Mucosa of rectum (tissue), 2 donors: ENCODE data around the gene TGOLN2.
A peak's percentile ranks its signal among the peaks of the same experiment; 100 is the strongest.
"Not testable (repeated sequence)": the region's sequence is repeated elsewhere in the genome, so short reads cannot be mapped to it uniquely, and the experiment has no call there.

Experiments used
- H3K27ac ChIP-seq, 2 donors: one replicate each; pipeline ENCODE4 v1.7.0; 2013; ENCODE audit warnings: inconsistent platforms in 2 of 2, low read depth in 2 of 2, low read length in 2 of 2
- H3K27me3 ChIP-seq, 2 donors: one replicate each; pipeline ENCODE4 v1.7.0; 2013; ENCODE audit warnings: low read length in 2 of 2; ENCODE audit not compliant: control insufficient read depth in 2 of 2, insufficient read depth in 2 of 2
- H3K36me3 ChIP-seq, 2 donors: one replicate each; pipeline ENCODE4 v1.7.0; 2013; ENCODE audit warnings: low read length in 2 of 2; ENCODE audit not compliant: control insufficient read depth in 2 of 2, insufficient read depth in 2 of 2
- H3K4me1 ChIP-seq, 2 donors: one replicate each; pipeline ENCODE4 v1.7.0; 2013; ENCODE audit warnings: low read length in 2 of 2, mild to moderate bottlenecking in 1 of 2; ENCODE audit not compliant: control insufficient read depth in 2 of 2, insufficient read depth in 2 of 2
- H3K4me3 ChIP-seq, 2 donors: one replicate each; pipeline ENCODE4 v1.7.0; 2013; ENCODE audit warnings: low read length in 2 of 2
- H3K9ac ChIP-seq, 2 donors: one replicate each; pipeline ENCODE4 v1.7.0; 2013; ENCODE audit warnings: low read length in 2 of 2, low read depth in 1 of 2, mild to moderate bottlenecking in 1 of 2
- H3K9me3 ChIP-seq, 2 donors: one replicate each; pipeline ENCODE4 v1.7.0; 2013; ENCODE audit warnings: low read length in 2 of 2; ENCODE audit not compliant: control insufficient read depth in 2 of 2
- donor health status: healthy.
- donor health status: Normal muscosa, but diverticular disease.

Gene TGOLN2

DNA sequence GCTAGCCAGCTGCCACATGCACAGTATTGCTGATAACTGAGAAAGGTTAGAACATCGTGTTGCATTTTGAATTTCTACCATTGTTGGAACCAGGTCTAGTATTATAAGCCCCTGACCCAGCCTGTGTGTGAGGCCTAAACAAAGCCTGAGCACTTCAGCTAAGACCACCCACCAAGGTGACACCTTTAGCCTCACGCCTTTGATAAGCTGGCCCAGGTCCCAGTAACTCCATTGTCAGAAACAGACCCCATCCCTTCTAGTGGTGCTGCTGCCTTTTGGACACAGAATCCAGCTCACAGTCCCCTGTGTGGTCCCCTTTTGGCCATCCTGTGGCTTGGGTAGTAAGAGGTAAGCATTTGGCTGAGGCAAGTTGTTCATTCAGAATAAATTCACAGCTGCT is 28.4 kb upstream of the TGOLN2 start:
- Histone ChIP-seq H3K4me1 (peaks cover 13 to 16% of the 10 kb centered on the region in 2 donors), H3K9ac (no peak overlapping the region), H3K36me3 (peaks cover 17 to 18% of the 10 kb centered on the region in 2 donors)

DNA sequence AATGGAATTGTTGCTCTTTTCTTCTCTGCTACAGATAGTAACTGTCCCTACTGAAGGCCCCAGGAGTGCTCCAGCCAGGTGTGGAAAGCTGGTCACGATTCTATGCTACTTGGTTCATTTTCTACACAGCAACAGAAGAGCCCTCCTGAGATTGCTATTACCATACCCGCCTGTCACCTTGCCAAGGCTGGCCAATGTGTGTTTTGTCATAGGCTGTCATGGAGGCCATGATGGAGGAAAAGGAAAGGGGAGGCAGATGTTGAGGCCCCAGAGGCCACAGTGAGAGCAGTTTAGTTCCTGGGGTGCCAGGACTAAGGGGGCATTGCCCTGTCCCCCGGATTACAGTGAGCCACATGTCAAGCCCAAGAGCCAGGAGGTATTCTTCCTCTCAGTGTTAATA is 27.7 kb upstream of the TGOLN2 start:
- peak overlapping the region; percentile 94 for H3K9ac ChIP-seq
- H3K27ac ChIP-seq = peak overlapping the region in 1 of 2 donors; percentile 96
- peaks cover 13 to 16% of the 10 kb centered on the region in 2 donors for H3K4me1 ChIP-seq
- peaks cover 23 to 25% of the 10 kb centered on the region in 2 donors for H3K36me3 ChIP-seq
- no peaks in the 10 kb centered on the region for H3K9me3 ChIP-seq
- H3K27me3 ChIP-seq = no peaks in the 10 kb centered on the region
- H3K4me3 ChIP-seq = peak overlapping the region; percentile 97 to 100

More for the DNA sequence above, 28.4 kb upstream of the TGOLN2 start:
- Histone ChIP-seq H3K27ac (no peak overlapping the region), H3K4me3 (no peak overlapping the region), H3K9me3 (no peaks in the 10 kb centered on the region), H3K27me3 (no peaks in the 10 kb centered on the region)

GRCh38 chr2:85355073-85355410 is 27.3 kb upstream of the TGOLN2 start:
- peak overlapping the region; percentile 97 to 100 for H3K4me3 ChIP-seq
- H3K9me3 ChIP-seq = no peaks in the 10 kb centered on the region
- H3K9ac ChIP-seq = peak overlapping the region; percentile 94
- no peaks in the 10 kb centered on the region for H3K27me3 ChIP-seq
- H3K36me3 ChIP-seq = peaks cover 27 to 30% of the 10 kb centered on the region in 2 donors
- peaks cover 13 to 16% of the 10 kb centered on the region in 2 donors for H3K4me1 ChIP-seq
- H3K27ac ChIP-seq = peak overlapping the region; percentile 79 to 96

DNA sequence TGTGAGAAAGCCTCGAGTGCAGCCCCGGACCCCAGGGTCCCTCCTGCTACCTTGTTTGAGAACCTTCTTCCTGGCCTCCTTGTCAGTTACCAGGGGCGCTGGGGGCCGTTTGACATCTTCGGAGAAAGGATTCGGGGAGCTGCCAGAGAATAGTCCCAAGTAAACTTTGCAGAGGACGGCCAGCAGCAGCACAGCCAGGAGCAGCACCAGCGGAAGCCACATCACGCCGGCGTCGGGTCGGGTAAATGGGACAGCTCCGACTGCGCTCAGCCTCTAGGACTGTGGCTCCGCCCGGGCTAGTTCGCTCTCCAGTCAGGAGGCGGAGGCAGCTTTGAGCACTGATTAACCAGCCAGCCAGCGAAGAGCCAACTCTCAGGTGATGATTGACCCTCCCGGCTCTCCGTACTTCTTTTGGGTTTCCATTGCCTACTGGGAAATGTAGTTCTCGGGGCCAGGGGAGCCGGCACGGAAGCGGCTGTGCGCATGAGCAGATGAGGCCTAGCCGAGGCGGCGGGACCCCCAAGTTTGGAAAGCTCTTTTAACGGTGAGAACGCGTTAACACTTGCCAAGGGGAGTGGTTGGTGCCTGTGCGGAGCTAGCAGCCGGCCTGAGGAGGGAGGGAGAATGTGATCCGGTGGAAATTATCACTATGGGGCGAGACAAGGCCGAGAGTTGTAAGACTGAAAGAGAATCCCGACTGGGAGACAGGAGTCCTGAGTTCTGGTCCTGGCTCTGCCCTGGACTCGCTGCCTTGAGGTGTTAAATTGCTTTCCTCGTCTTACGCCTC is 26.7 kb upstream of the TGOLN2 start, which contains the start of the genes ELMOD3 and RETSAT:
TSS of gene ELMOD3 (plus strand) at position 484 of the 787 bp plus-strand sequence. CDS start 2,430 bp downstream, outside the sequence.
TSS of gene RETSAT (minus strand) at position 243 of the 787 bp plus-strand sequence. CDS start at position 222, 21 bp downstream.
- Histone ChIP-seq H3K9me3 (no peaks in the 10 kb centered on the region), H3K36me3 (peaks cover 30 to 35% of the 10 kb centered on the region in 2 donors), H3K27me3 (no peaks in the 10 kb centered on the region), H3K4me1 (peaks cover 13 to 16% of the 10 kb centered on the region in 2 donors), H3K9ac (peak within 1 kb of the TSS; percentile 94 to 96), H3K4me3 (peak within 1 kb of the TSS; percentile 97 to 100), H3K27ac (peak within 1 kb of the TSS; percentile 92 to 96)

DNA sequence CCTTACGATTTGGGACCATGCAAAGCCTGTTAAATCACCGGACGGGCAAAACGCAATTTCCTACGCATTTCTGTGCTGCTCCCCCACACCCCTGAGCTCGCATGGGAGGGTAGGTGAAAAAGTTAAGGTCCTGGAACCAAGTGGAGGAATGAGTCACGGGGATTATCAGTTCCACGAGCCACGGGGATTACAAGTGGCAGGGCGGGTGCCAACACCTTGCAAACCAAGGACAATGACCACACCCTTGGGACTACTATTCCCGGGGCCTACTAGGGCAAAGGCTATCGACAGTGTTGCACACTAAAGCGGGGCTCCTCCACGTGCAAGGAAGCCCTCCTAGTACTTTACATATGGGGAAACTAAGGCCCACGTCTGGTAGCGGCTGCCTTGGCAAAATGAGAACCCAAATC is 26.1 kb upstream of the TGOLN2 start:
- H3K4me3 ChIP-seq = peak overlapping the region; percentile 97 to 100
- peaks cover 13 to 16% of the 10 kb centered on the region in 2 donors for H3K4me1 ChIP-seq
- H3K9me3 ChIP-seq = no peaks in the 10 kb centered on the region
- H3K36me3 ChIP-seq = peaks cover 36 to 40% of the 10 kb centered on the region in 2 donors
- H3K27me3 ChIP-seq = no peaks in the 10 kb centered on the region
- peak overlapping the region; percentile 92 to 96 for H3K27ac ChIP-seq
- H3K9ac ChIP-seq = peak overlapping the region; percentile 94 to 96

DNA sequence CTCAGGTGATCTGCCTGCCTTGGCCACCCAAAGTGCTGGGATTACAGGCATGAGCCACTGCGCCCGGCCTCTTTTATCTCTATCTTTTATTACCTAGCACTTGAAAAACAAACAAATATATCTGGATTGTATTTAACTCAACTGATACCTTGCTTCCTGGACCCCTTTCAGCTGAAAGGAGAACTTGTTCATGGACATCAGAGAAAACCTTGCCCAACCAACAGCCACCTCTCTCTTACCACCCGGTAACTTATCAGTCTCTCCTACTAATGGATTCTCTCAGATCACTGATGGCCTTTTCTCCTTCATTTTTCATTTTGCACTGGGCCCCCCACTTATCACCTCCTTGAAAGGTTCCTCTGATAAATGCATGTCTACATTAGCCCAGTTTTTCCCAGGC is 19.8 kb upstream of the TGOLN2 start:
- H3K36me3 ChIP-seq = peaks cover 64 to 72% of the 10 kb centered on the region in 2 donors

DNA sequence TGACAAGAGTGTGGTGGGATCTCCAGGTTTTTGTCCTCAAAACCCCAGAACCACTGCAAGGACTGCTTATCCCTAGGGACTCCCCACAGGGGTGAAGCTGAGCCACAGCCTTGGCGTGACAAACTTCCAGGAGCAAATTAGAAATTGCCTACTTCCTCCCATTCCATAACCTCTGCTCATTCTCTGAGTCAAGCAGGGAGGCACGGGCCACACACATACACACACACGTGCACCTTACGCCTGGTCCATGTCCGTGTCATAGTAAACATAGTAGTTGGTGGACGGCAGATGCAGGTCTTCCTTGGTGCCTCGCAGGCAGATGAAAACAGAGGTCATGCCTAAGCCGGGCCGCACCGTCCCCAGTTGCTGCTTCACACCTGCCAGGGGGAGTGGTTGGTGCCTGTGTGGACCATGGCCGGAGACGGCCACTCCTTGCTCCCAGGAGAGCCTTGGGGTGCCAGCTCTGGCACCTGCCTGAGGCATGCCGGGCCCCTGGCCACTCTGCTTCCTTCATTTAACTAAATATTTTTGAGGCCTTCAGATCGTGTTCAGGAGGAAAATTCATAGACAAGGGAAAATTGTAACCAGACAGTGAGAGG is 16.7 kb upstream of the TGOLN2 start:
- peaks cover 42 to 56% of the 10 kb centered on the region in 2 donors for H3K36me3 ChIP-seq
- H3K9me3 ChIP-seq = no peaks in the 10 kb centered on the region
- H3K9ac ChIP-seq = no peak overlapping the region
- no peak overlapping the region for H3K4me3 ChIP-seq
- H3K4me1 ChIP-seq = no peaks in the 10 kb centered on the region
- H3K27ac ChIP-seq = no peak overlapping the region
- no peaks in the 10 kb centered on the region for H3K27me3 ChIP-seq

More for the DNA sequence above, 19.8 kb upstream of the TGOLN2 start:
- no peaks in the 10 kb centered on the region for H3K9me3 ChIP-seq
- no peak overlapping the region for H3K4me3 ChIP-seq
- no peak overlapping the region for H3K9ac ChIP-seq
- no peak overlapping the region for H3K27ac ChIP-seq
- peaks cover 0 to under 1% of the 10 kb centered on the region in 2 donors for H3K4me1 ChIP-seq
- H3K27me3 ChIP-seq = no peaks in the 10 kb centered on the region

DNA sequence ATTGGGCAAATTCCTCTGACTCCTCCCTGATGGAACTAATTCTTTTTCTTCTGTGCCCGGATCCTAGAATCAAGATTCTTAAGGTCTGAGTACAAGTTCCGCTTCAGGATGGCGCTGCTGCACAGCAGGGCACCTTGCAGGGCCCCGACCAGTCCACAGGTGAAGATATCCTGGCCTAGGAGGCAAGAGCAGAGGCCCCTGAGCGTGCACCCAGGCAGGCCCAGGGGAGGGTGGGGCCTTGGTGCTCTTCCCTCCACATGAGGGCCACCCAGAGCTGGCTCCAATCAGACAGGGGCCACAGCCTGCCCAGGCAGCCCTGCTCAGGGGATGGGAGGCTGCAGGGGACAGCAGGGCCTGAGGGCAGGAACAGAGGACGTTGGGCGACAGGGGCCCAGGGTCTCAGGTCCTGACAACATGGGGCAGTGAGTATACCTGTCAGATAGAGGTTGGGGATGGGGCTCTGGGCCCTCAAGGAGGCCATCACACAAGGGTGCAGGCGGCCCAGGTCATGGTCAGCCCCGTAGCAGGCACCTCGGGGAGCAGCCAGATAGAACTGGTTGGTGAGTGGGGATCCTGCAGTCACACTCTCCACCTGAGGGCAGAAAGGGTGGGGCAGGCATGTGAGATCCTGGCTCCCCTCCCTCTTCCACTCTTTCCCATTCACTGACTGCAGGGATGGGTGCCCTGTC is 15.6 kb upstream of the TGOLN2 start:
- H3K4me1 ChIP-seq, H3K4me3 ChIP-seq, H3K27ac ChIP-seq, H3K27me3 ChIP-seq, H3K9me3 ChIP-seq, H3K9ac ChIP-seq: not testable (repeated sequence)
- peaks cover 37 to 50% of the 10 kb centered on the region in 2 donors for H3K36me3 ChIP-seq

GRCh38 chr2:85342156-85342555 is 14.4 kb upstream of the TGOLN2 start:
- Histone ChIP-seq H3K27ac (no peak overlapping the region), H3K36me3 (peaks cover 37 to 43% of the 10 kb centered on the region in 2 donors), H3K4me1 (no peaks in the 10 kb centered on the region), H3K27me3 (no peaks in the 10 kb centered on the region), H3K9ac (no peak overlapping the region), H3K4me3 (no peak overlapping the region), H3K9me3 (no peaks in the 10 kb centered on the region)
